HG02981 (cell line): Measurements from ENCODE around the gene SLC9C1.

Experiments
- ATAC-seq: cut with Tn5 transposase; IDR thresholded peaks from one replicate; pipeline ENCODE4 v1.9.1; 2021; ENCODE audit warnings: mild to moderate bottlenecking, moderate library complexity; ENCODE audit not compliant: unreplicated experiment

SLC9C1 gene

DNA sequence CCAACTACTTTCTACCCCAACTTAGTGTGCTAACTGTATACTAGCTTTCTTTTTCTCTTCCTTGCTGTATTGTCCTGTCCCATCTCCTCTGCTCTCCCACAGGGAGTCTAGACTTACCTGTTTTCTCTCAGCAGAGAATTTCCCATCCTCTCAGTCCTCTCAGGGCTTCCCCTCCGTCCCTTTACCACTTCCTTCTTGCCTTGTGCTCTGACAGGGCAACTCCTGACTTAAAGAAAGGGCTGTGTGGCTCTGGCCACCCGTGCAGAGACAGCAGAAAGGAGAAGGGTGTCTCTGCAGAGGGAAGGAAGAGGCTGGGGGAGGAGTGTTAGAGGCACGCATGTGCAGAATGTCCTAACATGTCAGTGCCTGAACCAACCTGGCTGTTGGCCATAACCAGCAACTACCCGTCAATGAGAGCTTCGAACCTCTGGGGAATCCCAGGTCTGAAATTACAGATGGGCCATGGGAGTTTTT lies 161.0 kb downstream of the SLC9C1 start, which contains the start of gene GCSAM:
Gene GCSAM (minus strand): TSS at position 274 of the 474 bp plus-strand sequence. CDS start 128 bp downstream, at position 146.
- ATAC-seq: peak; percentile 65

DNA sequence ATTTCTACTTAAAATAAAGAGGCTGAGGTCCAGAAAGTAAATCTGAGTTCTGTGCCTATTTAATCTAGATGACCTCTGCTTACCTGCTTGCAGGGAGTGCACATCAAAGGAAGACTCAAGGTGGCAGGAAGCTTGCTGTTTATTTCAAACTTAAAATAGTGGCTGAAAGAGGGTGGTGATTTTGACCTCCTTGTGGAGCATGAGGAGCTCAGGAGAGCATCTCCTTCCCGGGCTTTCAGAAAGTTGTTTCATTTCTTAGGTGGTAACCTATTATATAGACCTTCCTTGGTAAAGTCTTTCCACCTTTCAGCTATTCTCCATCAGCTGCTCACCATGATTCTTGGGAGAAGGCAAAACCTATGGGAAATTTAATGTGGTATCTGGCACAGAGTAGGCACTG lies 161.5 kb downstream of the SLC9C1 start:
- no peak for ATAC-seq

DNA sequence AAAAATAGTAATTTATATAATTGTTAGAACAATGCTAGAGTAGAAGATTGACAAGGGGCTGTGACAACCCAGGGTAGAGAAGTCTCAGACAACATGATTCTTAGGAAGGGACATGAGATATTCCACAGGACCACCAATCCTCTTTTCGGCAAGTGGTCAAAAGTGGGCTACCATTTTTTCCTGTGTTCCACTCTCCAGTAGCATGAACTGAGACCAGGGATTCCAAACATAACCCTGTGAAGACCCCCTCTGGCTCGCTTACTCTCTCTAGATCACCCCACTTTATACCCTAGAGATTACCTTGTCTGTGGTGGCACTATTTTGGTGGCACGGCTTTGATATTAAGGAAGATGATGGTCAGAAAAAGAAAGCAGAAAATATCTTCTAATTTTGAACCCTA lies 161.9 kb downstream of the SLC9C1 start:
- no peak for ATAC-seq

DNA sequence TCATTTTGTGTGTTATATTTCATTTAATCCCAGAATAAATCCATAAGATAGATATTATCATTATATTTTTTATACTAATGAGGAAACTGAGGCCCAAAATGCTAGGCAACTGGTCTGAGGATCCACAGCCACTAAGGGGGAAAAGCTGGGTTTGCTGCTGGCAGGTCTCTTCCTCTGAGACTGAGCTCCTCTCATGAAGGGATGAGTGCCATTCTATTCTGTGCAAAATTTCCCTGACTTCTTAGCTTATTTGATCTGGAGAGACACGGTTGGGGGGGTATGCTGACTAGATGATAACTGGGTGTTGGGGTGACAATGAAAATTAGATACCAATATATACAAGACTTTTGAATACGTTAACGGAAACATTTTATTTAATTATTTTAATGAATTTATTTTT lies 162.9 kb downstream of the SLC9C1 start:
- no peak for ATAC-seq

DNA sequence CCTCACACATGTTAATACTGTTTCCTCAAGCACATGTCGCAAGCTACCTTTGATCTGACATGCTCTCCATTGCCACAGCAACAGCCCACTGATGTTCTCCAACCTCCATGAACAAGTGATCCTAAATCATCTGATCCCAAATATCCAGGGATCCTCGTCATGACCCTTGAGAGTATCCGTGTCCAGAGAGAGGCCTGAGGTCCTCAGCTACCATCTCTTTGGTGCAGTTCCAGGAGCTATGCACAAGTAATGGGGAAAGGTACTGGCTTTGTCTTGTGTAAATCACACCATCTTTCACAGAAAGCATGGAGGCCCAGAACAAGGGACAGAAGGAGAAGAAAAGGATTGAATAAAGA lies 163.4 kb downstream of the SLC9C1 start:
- no peak for ATAC-seq

DNA sequence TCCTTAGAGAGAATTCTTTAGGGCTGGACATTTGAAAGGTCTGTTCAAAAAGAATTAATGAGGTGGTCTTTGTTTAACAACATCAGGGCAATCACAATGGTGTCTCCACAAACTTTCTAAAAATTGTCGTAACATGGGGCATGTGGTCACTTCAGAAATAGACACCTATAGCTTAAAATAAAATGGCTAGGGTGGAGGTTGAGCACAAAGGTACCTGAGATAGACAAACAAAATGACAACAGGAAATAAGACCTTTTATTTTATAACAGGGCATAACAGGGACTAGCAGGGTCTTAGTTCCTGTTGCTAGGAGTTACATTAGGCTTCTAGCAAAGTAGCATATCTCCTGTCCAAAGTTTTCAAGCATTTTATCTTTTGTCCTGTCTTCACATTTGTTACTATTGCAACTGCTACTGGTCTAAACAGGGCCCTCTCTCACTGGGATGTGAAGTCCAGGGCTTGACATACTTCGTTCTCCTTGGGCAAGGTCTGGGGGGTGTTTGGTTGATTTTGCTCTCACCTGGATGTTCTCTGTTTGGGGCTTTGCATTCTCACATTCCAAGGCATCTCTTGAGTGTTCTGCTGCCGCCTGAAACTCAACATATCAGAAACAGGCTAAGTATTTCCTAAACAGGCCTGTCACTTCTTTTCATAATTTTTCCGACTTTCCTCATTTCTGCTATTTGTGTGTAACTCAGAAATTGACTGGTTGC lies 163.9 kb downstream of the SLC9C1 start:
- no peak for ATAC-seq

DNA sequence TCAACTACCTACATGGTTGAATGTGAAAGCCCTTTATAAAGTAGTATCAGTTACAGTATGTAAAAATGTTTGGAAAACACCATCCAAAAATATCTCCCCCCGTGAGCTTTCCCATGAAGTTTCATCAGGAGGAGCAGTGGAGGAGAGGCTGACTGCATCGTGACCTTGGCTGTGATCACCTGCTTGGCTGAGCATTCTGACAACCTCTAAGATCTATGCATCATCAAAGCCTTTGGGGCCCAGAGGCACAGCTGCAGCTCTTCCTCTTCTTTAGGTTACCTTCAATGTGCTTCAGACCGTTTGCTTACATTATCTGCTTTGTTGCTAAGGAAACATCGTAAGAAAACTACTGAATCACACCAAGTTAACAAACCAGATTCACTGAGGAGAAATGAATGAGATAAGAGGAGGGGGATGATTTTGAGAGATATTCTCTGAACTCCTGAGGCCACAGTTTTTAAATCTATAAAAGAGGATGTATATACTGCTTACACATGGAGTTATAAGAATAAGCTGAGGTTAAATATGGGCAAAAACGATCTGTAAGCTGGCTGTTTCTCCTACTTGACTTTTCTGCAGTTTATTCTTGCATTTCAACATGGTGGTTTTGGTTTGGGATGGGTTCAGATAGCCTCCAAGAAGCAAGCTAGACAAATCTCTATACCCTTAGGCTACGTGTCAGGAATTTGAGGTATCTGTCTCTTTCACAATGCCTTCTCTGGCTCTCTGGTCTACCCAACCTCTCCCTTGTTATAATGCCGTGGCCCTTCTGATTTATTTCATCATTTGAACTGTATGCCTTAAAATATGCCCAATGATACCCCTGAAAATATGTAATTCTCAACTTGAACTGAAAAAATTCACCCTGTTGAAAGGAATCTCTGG lies 164.9 kb downstream of the SLC9C1 start:
- peak; percentile 63 for ATAC-seq

DNA sequence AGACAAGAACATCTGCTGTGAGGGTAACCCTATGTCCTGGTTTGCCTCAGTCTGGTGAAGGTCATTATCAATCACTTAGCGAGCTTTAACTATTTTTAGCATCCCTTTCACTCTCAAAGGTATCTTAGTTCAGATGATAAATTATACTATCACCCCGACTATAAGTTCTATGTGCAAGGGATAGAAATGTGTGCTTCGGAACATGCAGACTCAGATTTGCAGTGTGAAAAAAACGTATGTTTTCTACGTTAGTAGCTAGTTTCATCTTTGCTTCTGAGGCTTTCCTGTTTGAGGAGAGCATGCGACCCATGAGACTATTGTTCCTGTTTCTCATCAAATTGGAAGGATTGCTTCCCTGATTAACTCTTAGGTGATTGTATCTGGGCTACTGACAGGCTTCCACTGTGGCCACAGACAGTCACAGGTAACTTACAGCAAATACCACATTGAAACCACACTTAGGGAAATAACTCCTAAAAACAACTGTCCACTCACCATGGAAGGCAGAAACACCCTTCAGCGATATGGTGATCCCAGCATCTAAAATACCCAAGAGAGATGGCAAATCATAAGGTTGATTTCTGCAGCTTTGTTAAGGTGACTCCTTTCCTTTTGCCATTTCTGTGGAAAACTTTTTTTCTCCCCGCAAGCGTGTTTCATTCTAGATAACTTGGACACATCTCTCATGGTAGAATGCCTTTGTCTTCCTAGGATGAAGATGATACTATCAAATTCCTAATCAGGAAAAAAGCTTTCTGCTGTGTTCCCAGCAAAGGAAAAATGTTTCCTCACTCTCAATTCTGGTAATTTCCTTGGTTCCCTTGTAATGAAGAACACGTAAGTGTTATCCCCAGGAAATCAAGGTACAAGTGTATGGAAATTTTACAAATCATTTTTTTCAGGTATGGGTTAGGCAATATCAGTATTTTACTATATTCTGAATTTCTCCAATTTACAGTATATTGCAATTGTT lies 166.2 kb downstream of the SLC9C1 start:
- no peak for ATAC-seq

DNA sequence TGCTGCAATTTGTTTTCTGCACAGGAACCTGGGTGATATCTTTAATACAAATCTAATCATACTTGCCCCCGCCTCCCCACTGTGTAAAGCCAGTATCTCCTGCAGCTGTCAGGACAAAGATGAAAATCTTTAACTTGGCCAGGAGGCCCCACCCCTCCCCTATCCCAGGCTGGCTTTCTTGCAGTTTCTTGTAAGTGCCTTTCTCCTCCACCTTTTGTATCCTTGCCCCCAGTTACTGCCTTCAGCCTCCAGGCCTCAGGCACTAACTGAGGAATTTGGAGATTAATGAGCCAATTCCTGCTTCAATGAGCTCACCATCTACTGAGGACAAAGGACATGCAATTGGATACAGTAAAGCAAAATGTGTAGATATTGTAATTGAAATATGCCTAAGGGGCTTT lies 167.5 kb downstream of the SLC9C1 start:
- ATAC-seq: no peak

DNA sequence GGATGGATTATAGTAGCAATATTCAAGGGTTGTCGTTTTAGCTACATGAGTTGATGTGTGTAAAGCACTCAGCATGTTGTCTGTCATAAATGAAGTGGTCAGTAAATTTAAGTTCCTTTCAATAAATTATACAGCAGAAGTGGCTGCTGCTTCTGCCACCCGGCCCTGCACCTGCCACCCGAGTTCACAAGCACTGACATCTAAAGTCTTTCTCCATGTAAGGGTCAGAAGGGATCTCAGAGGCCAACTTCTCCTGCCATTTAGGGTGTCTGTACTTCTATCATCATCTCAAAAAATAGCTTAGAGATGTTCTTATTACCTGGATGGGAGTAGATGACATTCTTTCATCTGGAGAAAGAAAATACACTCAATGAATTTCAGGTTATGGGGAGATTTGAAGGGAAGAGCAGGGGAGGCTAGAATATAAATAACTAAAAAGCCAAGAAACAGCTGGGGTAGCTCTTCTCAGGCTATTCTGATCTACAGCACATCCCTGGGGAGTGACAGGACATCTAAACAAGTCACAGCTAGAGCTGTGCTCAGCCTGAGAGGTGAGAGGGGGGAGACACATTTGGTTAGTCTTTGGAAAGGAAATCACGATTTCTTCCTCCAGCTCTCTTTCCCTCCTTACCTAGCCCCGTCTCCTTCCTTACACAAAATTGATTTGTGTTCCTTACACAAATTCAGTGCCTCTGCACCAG lies 169.0 kb downstream of the SLC9C1 start:
- ATAC-seq: no peak

DNA sequence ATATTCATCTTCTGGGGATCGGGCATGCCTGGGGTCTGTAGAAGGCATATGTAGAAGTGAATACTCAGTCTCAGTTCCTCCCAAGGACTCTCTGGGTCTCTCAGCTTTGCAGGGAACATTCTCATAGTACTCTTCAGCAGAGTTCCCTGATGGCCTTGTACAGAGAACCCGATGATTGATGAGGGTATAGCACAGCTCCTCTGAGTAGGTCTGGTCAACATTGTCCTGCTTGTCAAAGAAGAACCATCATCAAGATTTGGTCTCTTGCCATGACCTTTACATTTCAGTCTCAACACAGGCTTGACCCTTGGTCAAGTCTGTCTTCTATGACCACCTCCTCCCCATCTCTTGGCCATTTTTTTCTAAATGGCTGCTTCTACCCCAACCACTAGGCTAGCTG lies 170.5 kb downstream of the SLC9C1 start:
- no peak for ATAC-seq

DNA sequence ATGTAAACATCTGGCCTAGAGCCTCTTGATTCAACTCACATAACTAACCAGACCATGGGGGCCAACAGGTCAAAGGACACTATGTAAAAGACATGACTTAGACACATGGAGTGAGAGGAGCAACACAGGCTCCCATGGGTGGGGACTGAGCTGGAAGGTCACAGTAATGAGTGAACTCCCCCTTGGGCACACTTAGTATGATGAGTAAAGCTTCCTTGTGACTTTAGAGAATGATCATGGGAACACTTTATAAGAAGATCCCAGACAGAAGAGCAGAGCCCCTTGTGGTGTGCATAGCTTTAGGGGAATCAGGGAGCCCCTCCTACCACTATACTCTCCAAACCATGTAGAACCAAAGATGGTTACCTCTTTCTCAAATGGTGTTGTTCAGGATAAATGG lies 171.1 kb downstream of the SLC9C1 start:
- ATAC-seq: no peak

DNA sequence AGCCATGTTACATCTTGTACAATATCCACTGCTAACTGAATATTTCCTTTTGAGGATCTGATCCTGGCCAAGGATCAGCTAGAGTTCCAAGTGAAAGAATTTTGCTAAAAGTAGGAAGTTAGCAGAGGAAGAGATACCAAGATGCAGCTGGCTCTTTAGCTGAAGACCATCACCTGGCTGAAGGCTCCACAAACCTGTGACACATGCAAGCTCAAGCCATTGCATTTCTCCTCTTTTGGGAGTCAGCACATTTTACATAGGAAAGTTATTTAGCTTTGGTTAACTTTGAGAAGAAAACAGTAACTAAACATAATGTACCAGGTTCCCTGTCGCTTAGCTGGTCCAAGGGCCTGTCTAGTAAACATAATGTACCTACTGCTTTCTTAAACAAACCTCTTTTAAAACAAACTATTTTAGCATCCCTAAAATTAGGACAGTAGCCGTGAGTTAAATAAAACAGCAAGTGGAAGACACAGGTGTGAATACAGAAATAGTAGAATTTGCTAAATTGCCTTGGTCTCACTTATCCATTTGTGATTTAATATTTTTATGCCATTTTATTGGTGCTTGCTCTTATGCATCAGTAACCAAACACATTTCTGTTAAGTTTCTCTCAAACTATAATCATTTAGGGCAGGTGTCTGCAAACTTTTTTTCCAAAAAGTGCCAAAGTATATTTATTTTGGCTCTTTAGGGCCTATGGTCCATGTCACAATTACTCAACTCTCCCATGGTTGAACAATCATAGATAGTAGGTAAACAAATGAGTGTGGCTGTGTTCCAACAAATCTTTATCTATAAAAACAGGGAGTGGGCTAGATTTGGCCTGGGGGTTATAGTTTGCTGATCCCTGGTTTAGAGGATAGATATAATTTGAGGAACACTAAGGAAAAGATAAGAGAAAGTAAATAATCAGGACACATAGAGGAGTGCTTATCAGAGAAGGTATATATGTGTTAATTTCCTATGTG lies 172.2 kb downstream of the SLC9C1 start:
- ATAC-seq: no peak

DNA sequence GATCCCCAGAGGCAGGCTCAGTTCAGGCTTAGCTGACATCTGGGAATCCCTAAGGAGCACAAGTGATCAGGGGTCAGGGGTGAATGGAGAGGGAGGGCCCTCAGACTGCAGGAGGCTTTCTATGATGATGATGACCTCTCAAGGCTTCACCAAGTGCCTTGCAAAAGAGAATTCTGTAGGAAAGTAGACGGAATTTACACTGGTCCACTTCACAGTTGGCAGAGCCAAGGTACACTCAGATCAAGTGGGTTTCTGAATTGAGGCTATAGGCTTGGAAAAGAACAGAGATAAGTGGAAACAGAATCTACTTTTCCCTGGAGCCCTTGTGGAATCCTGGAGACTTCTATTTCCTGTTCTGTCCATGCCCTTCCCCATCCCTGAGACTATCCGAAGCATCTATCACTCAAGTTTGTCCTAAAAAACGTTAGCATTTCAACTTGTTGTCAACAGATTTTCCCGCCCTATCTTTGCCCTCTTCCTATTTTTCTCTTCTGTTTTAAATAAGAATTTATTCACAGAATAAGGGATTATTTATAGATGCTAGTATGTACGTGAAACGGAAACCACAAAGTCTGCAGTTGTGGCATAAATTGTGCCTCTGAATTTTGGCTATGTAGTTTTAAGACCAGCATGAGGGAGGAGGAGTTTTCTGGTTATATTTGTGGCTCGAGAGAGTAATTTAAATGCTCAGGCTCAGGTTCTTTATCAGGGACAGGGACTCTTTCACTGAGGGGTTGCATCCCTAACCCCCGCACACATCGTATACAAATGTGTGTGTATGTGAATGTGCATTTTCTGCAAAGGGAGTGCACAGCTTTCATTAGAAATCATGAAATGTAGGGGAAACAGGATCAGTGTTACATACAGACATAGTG lies 173.8 kb downstream of the SLC9C1 start:
- ATAC-seq: no peak

DNA sequence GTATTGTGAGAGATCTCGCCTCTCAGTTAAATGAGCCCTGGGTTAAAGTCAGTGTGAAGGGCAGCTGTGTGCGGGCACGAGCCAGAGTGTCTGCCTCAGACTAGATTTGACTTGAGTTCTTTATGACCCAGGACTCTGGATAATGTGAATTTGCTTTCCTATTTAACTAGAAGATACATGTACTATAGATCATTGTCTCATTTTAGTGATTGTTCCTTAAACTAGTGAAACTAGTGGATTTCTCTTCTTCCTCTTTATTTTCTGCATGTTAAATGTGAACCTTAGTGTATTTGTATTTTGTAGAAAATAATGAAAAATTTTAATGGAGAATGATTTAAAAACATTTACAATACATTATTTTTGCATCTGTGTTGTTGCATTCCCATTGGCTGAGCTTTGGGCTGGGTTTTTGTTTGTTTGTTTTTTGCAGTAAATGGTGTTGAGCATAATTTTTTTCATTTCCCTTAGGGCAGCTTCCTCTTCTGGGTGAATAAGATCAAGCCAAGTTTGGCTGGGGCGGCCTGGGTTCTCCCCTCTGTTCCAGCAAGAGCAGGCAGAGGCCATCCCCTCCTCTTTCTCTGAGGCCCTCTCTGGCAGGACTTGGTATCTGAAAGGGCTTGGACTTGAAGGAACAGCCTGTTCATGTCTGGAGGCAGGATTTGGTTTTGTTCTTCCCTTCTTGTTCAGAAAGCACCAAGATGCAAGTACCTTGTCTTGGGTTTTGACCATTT lies 176.0 kb downstream of the SLC9C1 start:
- peak; percentile 29 for ATAC-seq

DNA sequence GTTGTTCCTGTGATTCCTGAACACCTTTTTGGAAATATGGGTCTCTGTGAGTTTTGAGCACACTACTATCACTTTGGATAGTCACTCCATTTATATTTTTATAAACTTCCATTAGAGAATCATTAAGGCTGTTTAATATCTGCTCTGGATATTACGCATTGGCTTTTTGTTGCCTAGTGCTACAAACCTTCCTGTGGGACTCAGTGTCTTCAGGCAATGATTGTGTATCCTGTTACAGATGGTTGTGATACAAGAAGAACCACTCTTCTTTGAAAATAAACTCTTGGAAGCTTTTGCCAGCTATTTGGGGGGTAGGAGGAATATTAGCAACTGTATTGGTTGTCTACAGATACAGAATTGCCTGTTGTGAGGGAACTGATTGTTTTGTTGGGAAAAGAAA lies 176.6 kb downstream of the SLC9C1 start:
- no peak for ATAC-seq

DNA sequence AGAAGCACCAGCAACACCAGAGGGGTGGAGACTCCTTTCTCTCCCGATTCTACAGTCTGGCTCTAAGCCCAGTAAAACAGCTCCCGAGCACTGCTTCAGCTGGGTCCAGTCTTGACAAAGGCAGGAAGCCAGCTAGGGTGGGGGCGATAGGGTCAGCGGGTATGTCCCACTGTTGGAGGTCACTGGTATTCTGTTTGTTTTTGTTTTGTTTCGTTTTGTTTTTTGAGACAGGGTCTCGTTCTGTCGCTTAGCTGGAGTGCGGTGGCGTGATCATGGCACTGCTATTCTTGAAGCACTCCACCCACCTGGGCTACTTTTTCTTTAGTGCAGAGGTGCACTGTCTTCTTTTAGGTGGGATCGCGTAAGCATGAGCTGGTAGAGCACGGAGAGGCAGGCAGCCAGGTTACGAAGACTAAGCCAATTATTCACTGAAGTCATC lies 177.2 kb downstream of the SLC9C1 start:
- no peak for ATAC-seq
